GM12878 (cell line): ENCODE data around the gene SLC35F3.

Experiments used
- BHLHE40 ChIP-seq, 2 experiments: fragments of 450-650 bp in 1 of 2; IDR thresholded peaks; 2 replicates each; pipeline ENCODE4 v1.6.1; 2011 to 2017; ENCODE audit warnings: low read depth in 2 of 2, borderline replicate concordance in 1 of 2, improper control_type of control experiment in 1 of 2, low read length in 1 of 2, mild to moderate bottlenecking in 1 of 2
- CREB1 ChIP-seq: IDR thresholded peaks from 2 replicates; pipeline ENCODE4 v1.6.1; 2012; ENCODE audit warnings: low read depth, mild to moderate bottlenecking, inconsistent platforms
- EZH2 ChIP-seq: IDR thresholded peaks from 2 replicates; pipeline ENCODE4 v1.6.1; 2012; ENCODE audit warnings: low read depth, mild to moderate bottlenecking, control low read depth, inconsistent platforms, low read length, borderline replicate concordance; ENCODE audit not compliant: control insufficient read depth
- FOXK2 ChIP-seq: fragments of 450-650 bp; IDR thresholded peaks from 2 replicates; pipeline ENCODE4 v1.6.1; 2017; ENCODE audit warnings: mild to moderate bottlenecking, moderate library complexity
- LARP7 ChIP-seq: fragments of 450-650 bp; IDR thresholded peaks from 2 replicates; pipeline ENCODE4 v1.6.1; 2017; ENCODE audit warnings: mild to moderate bottlenecking
- NFYB ChIP-seq: IDR thresholded peaks from 2 replicates; pipeline ENCODE4 v1.6.1; 2011; ENCODE audit warnings: low read depth, mild to moderate bottlenecking, low read length, improper control_type of control experiment, moderate library complexity; ENCODE audit not compliant: insufficient read depth
- RELA ChIP-seq: fragments of 450-650 bp; IDR thresholded peaks from 2 replicates; pipeline ENCODE4 v1.8.0; 2014; ENCODE audit warnings: borderline replicate concordance; ENCODE audit not compliant: partially characterized antibody
- SIX5 ChIP-seq: IDR thresholded peaks from 2 replicates; pipeline ENCODE4 v1.6.1; 2011; ENCODE audit warnings: mild to moderate bottlenecking, low read depth, low read length, moderate library complexity; ENCODE audit not compliant: severe bottlenecking
- TBL1XR1 ChIP-seq: IDR thresholded peaks from 2 replicates; pipeline ENCODE4 v1.6.1; 2012; ENCODE audit warnings: low read depth, low read length, improper control_type of control experiment
- YY1 ChIP-seq: IDR thresholded peaks from 2 replicates; pipeline ENCODE4 v1.6.1; 2011; ENCODE audit warnings: low read depth, mild to moderate bottlenecking, low read length
- TF ChIP-seq, protein P1 (sequence below), 3 experiments: IDR thresholded peaks in 2 of 3; conservative IDR thresholded peaks in 1 of 3; 2 replicates each; pipeline ENCODE4 v1.5.1; 2011; ENCODE audit warnings: low read depth in 3 of 3, low read length in 3 of 3, mild to moderate bottlenecking in 3 of 3, control low read depth in 2 of 3, moderate library complexity in 2 of 3, inconsistent platforms in 1 of 3, mixed read lengths in 1 of 3; ENCODE audit not compliant: control insufficient read depth in 2 of 3, insufficient read depth in 1 of 3; ENCODE audit errors: extremely low read depth in 1 of 3

GRCh38 chr1:234170622-234171021, 266.1 kb downstream of the SLC35F3 start:
- TF ChIP-seq FOXK2 (no peak), RELA (no peak), YY1 (no peak), SIX5 (no peak), LARP7 (no peak), EZH2 (no peak), TBL1XR1 (no peak), BHLHE40 (IDR thresholded peaks at IDR 0.05; ENCODE audit: borderline replicate concordance in 1 of 2, low read depth in 2 of 2, low read length in 1 of 2) (no peak), CREB1 (no peak), NFYB (no peak)
- TF ChIP-seq, protein P1, sequence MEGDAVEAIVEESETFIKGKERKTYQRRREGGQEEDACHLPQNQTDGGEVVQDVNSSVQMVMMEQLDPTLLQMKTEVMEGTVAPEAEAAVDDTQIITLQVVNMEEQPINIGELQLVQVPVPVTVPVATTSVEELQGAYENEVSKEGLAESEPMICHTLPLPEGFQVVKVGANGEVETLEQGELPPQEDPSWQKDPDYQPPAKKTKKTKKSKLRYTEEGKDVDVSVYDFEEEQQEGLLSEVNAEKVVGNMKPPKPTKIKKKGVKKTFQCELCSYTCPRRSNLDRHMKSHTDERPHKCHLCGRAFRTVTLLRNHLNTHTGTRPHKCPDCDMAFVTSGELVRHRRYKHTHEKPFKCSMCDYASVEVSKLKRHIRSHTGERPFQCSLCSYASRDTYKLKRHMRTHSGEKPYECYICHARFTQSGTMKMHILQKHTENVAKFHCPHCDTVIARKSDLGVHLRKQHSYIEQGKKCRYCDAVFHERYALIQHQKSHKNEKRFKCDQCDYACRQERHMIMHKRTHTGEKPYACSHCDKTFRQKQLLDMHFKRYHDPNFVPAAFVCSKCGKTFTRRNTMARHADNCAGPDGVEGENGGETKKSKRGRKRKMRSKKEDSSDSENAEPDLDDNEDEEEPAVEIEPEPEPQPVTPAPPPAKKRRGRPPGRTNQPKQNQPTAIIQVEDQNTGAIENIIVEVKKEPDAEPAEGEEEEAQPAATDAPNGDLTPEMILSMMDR (IDR thresholded peaks at IDR 0.05 in 2 of 3, conservative IDR thresholded peaks at IDR 0.05 in 1 of 3; ENCODE audit: control insufficient read depth in 2 of 3, extremely low read depth in 1 of 3, insufficient read depth in 1 of 3, low read depth in 3 of 3, low read length in 3 of 3), result no peak
